ENCODE results near the gene EPM2A.

Gene EPM2A

DNA sequence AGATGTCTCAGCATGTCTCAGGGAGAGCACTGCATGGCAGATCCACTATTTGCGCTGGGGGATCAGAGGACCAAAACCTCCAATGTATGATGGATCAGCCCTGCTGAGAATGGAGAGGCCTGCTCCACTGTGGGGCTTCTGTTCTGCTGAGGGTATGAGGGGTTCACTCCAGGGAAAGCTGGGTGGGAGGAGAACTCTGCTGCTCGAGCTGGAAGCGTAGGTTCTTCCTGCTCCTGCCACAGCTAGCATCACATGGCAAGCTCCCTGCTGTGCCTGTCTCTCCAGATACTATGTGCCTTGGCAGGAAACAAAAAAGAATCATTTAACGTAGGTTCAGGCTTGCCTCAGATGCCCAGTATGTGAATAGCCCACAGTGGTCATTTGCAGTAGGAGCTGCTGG is 105.8 kb downstream of the EPM2A start:
- DNase-seq (ENCODE audit: extremely low spot score): no peak
- ChIA-PET CTCF (no interaction called here), POLR2A (no interaction called here)
- no peak for TF ChIP-seq SUZ12 (IDR thresholded peaks at IDR 0.05)
- TF ChIP-seq FOXM1 (IDR thresholded peaks at IDR 0.05; ENCODE audit: borderline replicate concordance): no peak
- TF ChIP-seq, protein P1, sequence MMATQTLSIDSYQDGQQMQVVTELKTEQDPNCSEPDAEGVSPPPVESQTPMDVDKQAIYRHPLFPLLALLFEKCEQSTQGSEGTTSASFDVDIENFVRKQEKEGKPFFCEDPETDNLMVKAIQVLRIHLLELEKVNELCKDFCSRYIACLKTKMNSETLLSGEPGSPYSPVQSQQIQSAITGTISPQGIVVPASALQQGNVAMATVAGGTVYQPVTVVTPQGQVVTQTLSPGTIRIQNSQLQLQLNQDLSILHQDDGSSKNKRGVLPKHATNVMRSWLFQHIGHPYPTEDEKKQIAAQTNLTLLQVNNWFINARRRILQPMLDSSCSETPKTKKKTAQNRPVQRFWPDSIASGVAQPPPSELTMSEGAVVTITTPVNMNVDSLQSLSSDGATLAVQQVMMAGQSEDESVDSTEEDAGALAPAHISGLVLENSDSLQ (IDR thresholded peaks at IDR 0.05): no peak
- no peak for TF ChIP-seq HDGF (IDR thresholded peaks at IDR 0.05; ENCODE audit: borderline replicate concordance)
- TF ChIP-seq NFRKB (IDR thresholded peaks at IDR 0.05): no peak
- TF ChIP-seq FOXK2 (IDR thresholded peaks at IDR 0.05): no peak
- no peak for TF ChIP-seq LEF1 (IDR thresholded peaks at IDR 0.05; ENCODE audit: borderline replicate concordance)

DNA sequence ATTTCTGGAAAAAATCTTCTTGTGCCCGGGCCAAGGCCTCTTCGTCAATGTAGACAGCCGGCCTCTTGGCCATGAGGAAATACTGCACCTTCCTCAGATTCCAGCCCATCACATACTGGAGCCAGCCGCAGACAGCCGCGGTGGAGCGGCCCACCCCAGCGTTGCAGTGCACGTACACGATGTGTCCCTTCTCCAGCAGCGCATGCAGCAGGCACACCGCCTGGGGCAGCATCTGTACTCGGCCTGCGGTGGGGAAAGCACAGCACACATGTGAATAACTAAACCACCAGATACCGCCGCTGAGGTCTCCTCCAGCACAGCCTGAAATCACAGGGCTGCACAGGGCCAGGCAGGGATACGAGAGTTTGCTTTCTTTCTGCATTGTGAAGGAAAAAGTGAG is 107.9 kb downstream of the EPM2A start:
- CTCF ChIA-PET: no interaction called here

DNA sequence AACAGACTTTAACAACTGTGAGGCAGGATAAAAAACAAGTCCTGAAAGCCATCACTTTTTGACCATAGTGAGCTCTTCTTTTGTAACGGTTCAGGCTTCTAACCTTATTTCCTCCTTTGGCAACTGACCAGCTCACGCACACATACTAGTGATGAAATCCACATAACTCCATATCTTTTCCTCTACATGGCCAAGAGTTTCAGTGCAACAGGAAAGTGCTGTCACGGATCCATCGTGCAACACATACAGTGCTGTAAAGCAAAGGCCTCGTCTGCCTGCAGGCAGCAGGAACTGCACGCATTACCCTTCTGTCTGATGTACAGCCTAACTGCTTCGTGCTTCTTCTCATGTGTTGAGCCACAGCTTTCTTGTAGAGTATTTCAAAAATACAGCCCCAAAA is 108.5 kb downstream of the EPM2A start:
- no peak for DNase-seq (ENCODE audit: extremely low spot score)
- ChIA-PET CTCF (no interaction called here), POLR2A (no interaction called here)
- no peak for TF ChIP-seq FOXM1 (IDR thresholded peaks at IDR 0.05; ENCODE audit: borderline replicate concordance)
- TF ChIP-seq SUZ12 (IDR thresholded peaks at IDR 0.05): no peak
- no peak for TF ChIP-seq FOXK2 (IDR thresholded peaks at IDR 0.05)
- no peak for TF ChIP-seq ARNT (IDR thresholded peaks at IDR 0.05)
- TF ChIP-seq LEF1 (IDR thresholded peaks at IDR 0.05; ENCODE audit: borderline replicate concordance): no peak
- no peak for TF ChIP-seq CTBP1 (IDR thresholded peaks at IDR 0.05; ENCODE audit: borderline replicate concordance)
- TF ChIP-seq BHLHE40 (IDR thresholded peaks at IDR 0.05; ENCODE audit: borderline replicate concordance): no peak
- TF ChIP-seq ZNF384 (IDR thresholded peaks at IDR 0.05): no peak
- no peak for TF ChIP-seq FOXA1 (IDR thresholded peaks at IDR 0.05)
- TF ChIP-seq ELF4 (IDR thresholded peaks at IDR 0.05): no peak
- TF ChIP-seq NFRKB (IDR thresholded peaks at IDR 0.05): no peak

More for the DNA sequence above, 107.9 kb downstream of the EPM2A start:
- DNase-seq (ENCODE audit: extremely low spot score): no peak
- POLR2A ChIA-PET: no interaction called here
- TF ChIP-seq ZNF384 (IDR thresholded peaks at IDR 0.05) (no peak), SP1 (IDR thresholded peaks at IDR 0.05) (no peak), HDGF (IDR thresholded peaks at IDR 0.05; ENCODE audit: borderline replicate concordance) (no peak), CTBP1 (IDR thresholded peaks at IDR 0.05; ENCODE audit: borderline replicate concordance) (no peak)
- TF ChIP-seq, protein P1 (IDR thresholded peaks at IDR 0.05): no peak

DNA sequence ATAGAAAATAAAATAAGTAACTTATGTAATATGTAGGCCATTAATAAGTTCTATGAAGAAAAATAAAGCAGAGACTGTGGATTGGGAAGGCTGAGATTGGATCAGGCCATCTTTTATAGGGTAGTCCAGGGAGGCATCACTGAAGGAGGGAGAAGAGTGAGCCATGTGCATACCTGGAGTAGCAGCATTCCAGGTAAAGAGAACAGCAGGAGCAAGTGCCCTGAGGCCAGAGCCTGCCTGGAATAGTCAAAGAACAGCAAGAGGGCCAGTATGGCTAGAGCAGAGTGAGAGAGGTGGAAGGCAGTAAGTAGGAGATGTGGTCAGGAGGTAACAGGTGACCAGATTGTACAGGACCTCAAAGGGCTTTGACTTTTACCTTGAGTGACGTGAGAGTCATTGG is 112.1 kb downstream of the EPM2A start:
- TF ChIP-seq FOXK2 (IDR thresholded peaks at IDR 0.05) (no peak), L3MBTL2 (conservative IDR thresholded peaks at IDR 0.05) (no peak), TARDBP (IDR thresholded peaks at IDR 0.05) (no peak), CTBP1 (IDR thresholded peaks at IDR 0.05; ENCODE audit: borderline replicate concordance) (no peak), NFRKB (IDR thresholded peaks at IDR 0.05) (no peak), FOXA1 (IDR thresholded peaks at IDR 0.05) (no peak), SP1 (IDR thresholded peaks at IDR 0.05) (no peak), ZNF384 (IDR thresholded peaks at IDR 0.05) (no peak), ELF4 (IDR thresholded peaks at IDR 0.05) (no peak), ARNT (IDR thresholded peaks at IDR 0.05) (no peak), BHLHE40 (IDR thresholded peaks at IDR 0.05; ENCODE audit: borderline replicate concordance) (no peak), FOXM1 (IDR thresholded peaks at IDR 0.05; ENCODE audit: borderline replicate concordance) (no peak), SUZ12 (IDR thresholded peaks at IDR 0.05) (no peak), HDGF (IDR thresholded peaks at IDR 0.05; ENCODE audit: borderline replicate concordance) (no peak), LEF1 (IDR thresholded peaks at IDR 0.05; ENCODE audit: borderline replicate concordance) (no peak)
- TF ChIP-seq, protein P1 (IDR thresholded peaks at IDR 0.05): no peak
- ChIA-PET POLR2A (no interaction called here), CTCF (no interaction called here)
- DNase-seq (ENCODE audit: extremely low spot score): no peak

DNA sequence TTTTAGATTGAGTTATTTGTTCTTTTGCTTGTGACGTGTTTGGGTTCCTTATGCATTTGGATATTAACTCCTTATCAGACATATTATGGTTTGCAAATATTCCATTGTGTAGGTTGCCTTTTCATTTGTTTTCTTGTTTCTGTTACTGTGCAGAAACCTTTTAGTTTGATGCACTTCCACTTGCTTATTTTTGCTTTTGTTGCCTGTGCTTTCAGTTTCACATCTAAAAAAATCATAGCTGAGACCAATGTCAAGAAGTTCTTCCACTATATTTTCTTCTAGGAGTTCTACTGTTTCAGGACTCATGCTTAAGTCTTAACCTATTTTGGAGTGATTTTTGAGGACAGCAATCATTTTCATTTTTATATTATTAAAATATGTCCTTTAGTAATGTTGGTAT is 113.5 kb downstream of the EPM2A start:
- TF ChIP-seq LEF1 (IDR thresholded peaks at IDR 0.05; ENCODE audit: borderline replicate concordance): no peak
- TF ChIP-seq BHLHE40 (IDR thresholded peaks at IDR 0.05; ENCODE audit: borderline replicate concordance): no peak
- no peak for TF ChIP-seq FOXA1 (IDR thresholded peaks at IDR 0.05)
- TF ChIP-seq NFRKB (IDR thresholded peaks at IDR 0.05): no peak
- no peak for TF ChIP-seq ARNT (IDR thresholded peaks at IDR 0.05)
- no peak for TF ChIP-seq HDGF (IDR thresholded peaks at IDR 0.05; ENCODE audit: borderline replicate concordance)
- TF ChIP-seq FOXM1 (IDR thresholded peaks at IDR 0.05; ENCODE audit: borderline replicate concordance): no peak
- TF ChIP-seq SUZ12 (IDR thresholded peaks at IDR 0.05): no peak
- TF ChIP-seq SP1 (IDR thresholded peaks at IDR 0.05): no peak
- TF ChIP-seq ZNF384 (IDR thresholded peaks at IDR 0.05): no peak
- TF ChIP-seq FOXK2 (IDR thresholded peaks at IDR 0.05): no peak
- no peak for TF ChIP-seq TARDBP (IDR thresholded peaks at IDR 0.05)
- TF ChIP-seq L3MBTL2 (conservative IDR thresholded peaks at IDR 0.05): no peak
- TF ChIP-seq, protein P1 (IDR thresholded peaks at IDR 0.05): no peak
- CTCF ChIA-PET: no interaction called here
- no peak for DNase-seq (ENCODE audit: extremely low spot score)
- POLR2A ChIA-PET: no interaction called here

DNA sequence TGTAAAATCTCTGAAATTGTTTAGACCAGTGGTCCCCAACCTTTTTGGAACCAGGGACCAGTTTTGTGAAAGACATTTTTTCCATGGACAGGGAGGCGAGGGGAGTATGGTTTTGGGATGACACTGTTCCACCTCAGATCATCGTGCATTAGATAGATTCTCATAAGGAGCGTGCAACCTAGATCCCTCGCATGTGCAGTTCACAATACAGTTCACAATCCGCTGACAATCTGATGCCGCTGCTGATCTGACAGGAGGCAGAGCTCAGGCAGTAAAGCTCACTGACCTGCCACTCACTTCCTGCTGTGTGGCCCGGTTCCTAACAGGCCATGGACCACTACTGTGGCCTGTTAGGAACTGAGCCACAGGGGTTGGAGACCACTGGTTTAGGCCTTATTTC is 115.2 kb downstream of the EPM2A start:
- no peak for DNase-seq (ENCODE audit: extremely low spot score)
- POLR2A ChIA-PET: no interaction called here
- no peak for TF ChIP-seq FOXA1 (IDR thresholded peaks at IDR 0.05)
- no peak for TF ChIP-seq FOXM1 (IDR thresholded peaks at IDR 0.05; ENCODE audit: borderline replicate concordance)
- TF ChIP-seq CTBP1 (IDR thresholded peaks at IDR 0.05; ENCODE audit: borderline replicate concordance): no peak
- TF ChIP-seq HDGF (IDR thresholded peaks at IDR 0.05; ENCODE audit: borderline replicate concordance): no peak
- no peak for TF ChIP-seq NFRKB (IDR thresholded peaks at IDR 0.05)
- no peak for TF ChIP-seq LEF1 (IDR thresholded peaks at IDR 0.05; ENCODE audit: borderline replicate concordance)
- TF ChIP-seq BHLHE40 (IDR thresholded peaks at IDR 0.05; ENCODE audit: borderline replicate concordance): no peak
- TF ChIP-seq TARDBP (IDR thresholded peaks at IDR 0.05): no peak
- TF ChIP-seq SP1 (IDR thresholded peaks at IDR 0.05): no peak
- TF ChIP-seq ELF4 (IDR thresholded peaks at IDR 0.05): no peak
- no peak for TF ChIP-seq ARNT (IDR thresholded peaks at IDR 0.05)
- TF ChIP-seq L3MBTL2 (conservative IDR thresholded peaks at IDR 0.05): no peak
- TF ChIP-seq FOXK2 (IDR thresholded peaks at IDR 0.05): no peak
- TF ChIP-seq, protein P1 (IDR thresholded peaks at IDR 0.05): no peak
- no peak for TF ChIP-seq SUZ12 (IDR thresholded peaks at IDR 0.05)
- CTCF ChIA-PET: no interaction called here

All from HEK293T (cell line).